GM06990 (cell line): ENCODE measurements around the gene RAI14.

Experiments used
- DNase-seq: peaks from one replicate; pipeline ENCODE4 v3.0.0-alpha.2; 2011; ENCODE audit not compliant: insufficient read length; ENCODE audit errors: extremely low read depth
- H3K27me3 ChIP-seq: replicated peaks from 2 replicates; pipeline ENCODE4 v1.6.0; 2011; ENCODE audit warnings: low read length; ENCODE audit not compliant: control insufficient read depth, insufficient read depth
- H3K36me3 ChIP-seq: 2 replicates; pipeline ENCODE4 v1.5.1; 2011; ENCODE audit warnings: low read length; ENCODE audit not compliant: control insufficient read depth, insufficient read depth
- H3K4me3 ChIP-seq: replicated peaks from 2 replicates; pipeline ENCODE4 v1.5.1; 2011; ENCODE audit warnings: low read depth, mild to moderate bottlenecking, control low read depth, low read length
- CTCF ChIP-seq: IDR thresholded peaks from 2 replicates; pipeline ENCODE4 v1.5.1; 2011; ENCODE audit warnings: low read length, control low read depth, mild to moderate bottlenecking, inconsistent platforms; ENCODE audit not compliant: insufficient read depth, poor library complexity, severe bottlenecking

RAI14 gene

DNA sequence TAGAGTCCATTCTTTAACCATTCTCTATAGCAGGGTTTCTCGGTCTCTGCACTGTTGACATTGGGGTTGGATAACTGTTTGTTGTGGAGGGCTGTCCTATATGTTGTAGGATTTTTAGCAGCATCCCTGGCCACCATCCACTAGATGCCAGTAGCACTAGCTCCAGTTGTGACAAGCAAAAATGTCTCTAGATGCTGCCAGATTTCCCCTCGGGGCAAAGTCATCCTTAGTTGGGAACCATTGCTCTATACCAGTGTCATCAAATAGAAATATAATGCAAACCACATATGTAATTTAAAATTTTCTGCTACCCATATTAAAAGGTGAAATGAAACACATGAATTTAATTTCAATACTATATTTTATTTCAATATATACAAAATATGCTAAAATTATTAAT is 185.7 kb downstream of the RAI14 start:
- no peak for DNase-seq
- no peak for TF ChIP-seq CTCF
- Histone ChIP-seq H3K4me3 (no peak overlapping the region), H3K36me3 (no peaks in the 10 kb centered on the region), H3K27me3 (no peaks in the 10 kb centered on the region; the same call in 1 of the 2 replicates)

- TF ChIP-seq CTCF: no peak
- H3K36me3 ChIP-seq: no peaks in the 10 kb centered on the region
- H3K27me3 ChIP-seq: no peaks in the 10 kb centered on the region; the same call in 1 of the 2 replicates
- no peak overlapping the region for H3K4me3 ChIP-seq
- no peak for DNase-seq
Observed at GRCh38 chr5:34842554-34842953, 186.4 kb downstream of the RAI14 start.

GRCh38 chr5:34843497-34843896 is 187.4 kb downstream of the RAI14 start:
- no peak for TF ChIP-seq CTCF
- no peaks in the 10 kb centered on the region for H3K36me3 ChIP-seq
- no peak for DNase-seq

DNA sequence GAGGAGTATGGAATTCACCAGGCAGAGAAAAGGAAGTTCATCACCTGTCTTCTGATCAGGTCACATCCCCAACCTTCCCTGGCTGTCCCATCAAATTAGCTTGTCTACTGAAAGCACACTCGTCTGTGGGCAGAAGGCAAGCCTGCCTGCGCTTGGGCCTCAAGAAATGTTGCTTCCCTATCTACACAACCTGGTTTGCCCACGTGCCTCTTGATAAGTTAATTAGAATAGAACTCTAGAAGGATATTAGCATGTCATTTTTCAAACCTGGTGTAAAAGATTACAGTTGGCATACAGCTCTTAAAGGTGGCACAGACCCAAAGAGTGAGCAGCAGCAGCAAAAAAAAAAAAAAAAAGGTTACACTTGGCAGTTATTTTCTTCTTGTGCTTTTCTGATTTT is 188.0 kb downstream of the RAI14 start:
- TF ChIP-seq CTCF: no peak

More at GRCh38 chr5:34843497-34843896, 187.4 kb downstream of the RAI14 start:
- Histone ChIP-seq H3K4me3 (no peak overlapping the region), H3K27me3 (no peaks in the 10 kb centered on the region; the same call in 1 of the 2 replicates)

DNA sequence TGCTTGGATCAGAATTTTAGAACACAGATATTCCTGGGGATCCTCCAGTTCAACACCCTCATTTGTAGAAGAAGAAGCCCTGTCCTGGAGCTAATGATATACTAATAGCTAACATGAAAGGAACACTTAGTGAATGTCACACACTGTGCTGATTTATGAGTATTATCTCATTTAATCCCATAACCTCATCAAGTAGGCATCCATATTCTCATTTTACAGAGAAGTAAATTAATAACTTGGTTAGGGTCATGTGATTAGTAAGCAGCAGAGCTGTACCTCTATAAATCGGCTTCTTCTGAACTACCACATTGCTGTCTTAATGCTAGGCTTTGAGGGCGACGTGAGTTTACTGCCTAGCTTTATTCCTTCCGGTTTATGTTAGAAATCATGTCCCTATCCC is 188.9 kb downstream of the RAI14 start:
- TF ChIP-seq CTCF: no peak
- no peak for DNase-seq
- Histone ChIP-seq H3K36me3 (no peaks in the 10 kb centered on the region), H3K4me3 (no peak overlapping the region), H3K27me3 (no peaks in the 10 kb centered on the region; the same call in 1 of the 2 replicates)

More for the DNA sequence above, 188.0 kb downstream of the RAI14 start:
- DNase-seq: no peak
- no peak overlapping the region for H3K4me3 ChIP-seq
- H3K27me3 ChIP-seq: no peaks in the 10 kb centered on the region; the same call in 1 of the 2 replicates
- no peaks in the 10 kb centered on the region for H3K36me3 ChIP-seq

GRCh38 chr5:34847056-34847455 is 190.9 kb downstream of the RAI14 start:
- Histone ChIP-seq H3K4me3 (no peak overlapping the region), H3K27me3 (no peaks in the 10 kb centered on the region; the same call in 1 of the 2 replicates), H3K36me3 (no peaks in the 10 kb centered on the region)
- TF ChIP-seq CTCF: no peak
- no peak for DNase-seq
